DND-41 (cell line): ENCODE measurements around the gene NTSR2.

Experiments used
- EZH2 ChIP-seq: IDR thresholded peaks from 3 replicates; pipeline ENCODE4 v1.6.1; 2012; ENCODE audit warnings: borderline replicate concordance, low read depth, mild to moderate bottlenecking, moderate library complexity, low read length, inconsistent platforms; ENCODE audit not compliant: severe bottlenecking
- TF ChIP-seq, protein P1 (sequence below): IDR thresholded peaks from 2 replicates; pipeline ENCODE4 v1.5.1; 2012; ENCODE audit warnings: borderline replicate concordance, low read length, moderate library complexity, mild to moderate bottlenecking; ENCODE audit not compliant: poor library complexity, severe bottlenecking; ENCODE audit errors: extremely low read depth

DNA sequence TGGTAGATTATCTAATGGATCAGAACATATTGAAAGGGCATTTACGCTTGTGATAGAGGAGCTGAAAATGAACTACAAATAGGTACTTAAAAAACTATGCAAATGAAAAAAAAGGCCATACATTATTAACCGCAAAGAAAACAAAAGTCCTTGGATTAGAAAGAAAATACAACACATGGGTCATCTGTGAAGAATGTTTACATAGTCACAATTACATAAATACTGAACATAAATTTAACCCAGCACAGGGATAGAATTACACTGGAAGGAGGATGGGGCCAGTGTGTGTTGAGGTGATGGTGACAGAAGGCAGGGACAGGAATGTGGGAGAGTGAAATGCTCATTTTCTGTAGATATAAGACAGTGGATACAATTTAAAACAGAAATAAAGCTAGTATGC lies 6.6 kb downstream of the NTSR2 start:
- TF ChIP-seq, protein P1, sequence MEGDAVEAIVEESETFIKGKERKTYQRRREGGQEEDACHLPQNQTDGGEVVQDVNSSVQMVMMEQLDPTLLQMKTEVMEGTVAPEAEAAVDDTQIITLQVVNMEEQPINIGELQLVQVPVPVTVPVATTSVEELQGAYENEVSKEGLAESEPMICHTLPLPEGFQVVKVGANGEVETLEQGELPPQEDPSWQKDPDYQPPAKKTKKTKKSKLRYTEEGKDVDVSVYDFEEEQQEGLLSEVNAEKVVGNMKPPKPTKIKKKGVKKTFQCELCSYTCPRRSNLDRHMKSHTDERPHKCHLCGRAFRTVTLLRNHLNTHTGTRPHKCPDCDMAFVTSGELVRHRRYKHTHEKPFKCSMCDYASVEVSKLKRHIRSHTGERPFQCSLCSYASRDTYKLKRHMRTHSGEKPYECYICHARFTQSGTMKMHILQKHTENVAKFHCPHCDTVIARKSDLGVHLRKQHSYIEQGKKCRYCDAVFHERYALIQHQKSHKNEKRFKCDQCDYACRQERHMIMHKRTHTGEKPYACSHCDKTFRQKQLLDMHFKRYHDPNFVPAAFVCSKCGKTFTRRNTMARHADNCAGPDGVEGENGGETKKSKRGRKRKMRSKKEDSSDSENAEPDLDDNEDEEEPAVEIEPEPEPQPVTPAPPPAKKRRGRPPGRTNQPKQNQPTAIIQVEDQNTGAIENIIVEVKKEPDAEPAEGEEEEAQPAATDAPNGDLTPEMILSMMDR = no peak
- no peak for TF ChIP-seq EZH2
